Measurements from ENCODE around the gene KIF21A. TPM values are rescaled to one million over a fixed set of nuclear protein-coding genes. Genes with fewer than 3 reads are reported as not detected.
"Not testable (repeated sequence)": the region's sequence is repeated elsewhere in the genome, so short reads cannot be mapped to it uniquely, and the experiment has no call there.

KIF21A gene
- total RNA-seq, 5 donors from 2014 or later (not counting 1 experiment from before 2014, with no cell fraction given) = 9.9 to 19.6 (median 13.2) TPM

DNA sequence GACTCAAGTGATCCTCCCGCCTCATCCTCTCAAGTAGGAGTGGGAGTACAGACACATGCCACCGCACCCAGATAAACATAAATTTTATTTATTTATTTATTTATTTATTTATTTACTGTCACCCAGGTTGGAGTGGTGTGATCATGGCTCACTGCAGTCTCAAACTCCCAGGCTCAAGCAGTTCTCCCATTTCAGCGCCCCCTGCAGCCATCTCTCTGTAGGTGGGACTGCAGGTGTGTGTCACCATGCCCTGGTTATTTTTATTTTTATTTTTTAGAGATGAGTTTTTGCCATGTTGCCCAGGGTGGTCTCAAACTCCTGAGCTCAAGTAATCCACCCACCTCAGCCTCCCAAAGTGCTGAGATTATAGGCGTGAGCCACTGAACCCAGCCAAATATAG, 33.2 kb upstream of the KIF21A start:
- H3K27ac Mint-ChIP-seq = no peak overlapping the region
- H3K4me1 Mint-ChIP-seq = no peaks in the 10 kb centered on the region
- Histone ChIP-seq H3K4me1 (ENCODE audit: control insufficient read depth in 1 of 2, extremely low read depth in 1 of 2, insufficient read depth in 2 of 2, low read length in 2 of 2) (no peaks in the 10 kb centered on the region), H3K9me3 (no peaks in the 10 kb centered on the region), H3K36me3 (ENCODE audit: control insufficient read depth in 2 of 2, extremely low read depth in 1 of 2, insufficient read depth in 1 of 2, low read length in 1 of 2) (no peaks in the 10 kb centered on the region), H3K27me3 (replicated peaks in 1 of 2; ENCODE audit: control insufficient read depth in 2 of 2, extremely low read depth in 1 of 2, insufficient read depth in 2 of 2, low read length in 1 of 2) (peaks cover 0 to 3% of the 10 kb centered on the region in 2 experiments), H3K27ac (ENCODE audit: low read length) (no peak overlapping the region), H3K4me3 (ENCODE audit: control insufficient read depth in 1 of 2, extremely low read depth in 1 of 2, low read length in 1 of 2) (no peak overlapping the region)
- no peak for DNase-seq
- H3K4me3 Mint-ChIP-seq = no peak overlapping the region
- no peak for ATAC-seq (replicated peaks in 1 of 4)
- POLR2A ChIA-PET = no interaction called here
- peaks cover 0 to 3% of the 10 kb centered on the region in 2 donors for H3K27me3 Mint-ChIP-seq
- peaks cover 2 to 15% (median 4%) of the 10 kb centered on the region in 3 donors for H3K9me3 Mint-ChIP-seq
- CTCF ChIA-PET = no interaction called here
- H3K36me3 Mint-ChIP-seq = peaks cover 31% of the 10 kb centered on the region
- no CpG with 5 or more reads among the region's 4 CpGs for WGBS (ENCODE audit: insufficient coverage)

DNA sequence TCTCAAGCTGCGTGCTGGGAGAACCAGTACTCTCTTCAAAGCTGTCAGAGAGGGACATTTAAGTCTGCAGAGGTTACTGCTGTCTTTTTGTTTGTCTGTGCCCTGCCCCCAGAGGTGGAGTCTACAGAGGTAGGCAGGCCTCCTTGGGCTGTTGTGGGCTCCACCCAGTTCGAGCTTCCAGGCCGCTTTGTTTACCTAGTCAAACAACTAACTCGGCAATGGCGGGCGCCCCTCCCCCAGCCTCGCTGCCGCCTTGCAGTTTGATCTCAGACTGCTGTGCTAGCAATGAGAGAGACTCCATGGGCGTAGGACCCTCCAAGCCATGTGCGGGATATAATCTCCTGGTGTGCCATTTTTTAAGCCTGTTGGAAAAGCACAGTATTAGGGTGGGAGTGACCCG, 32.2 kb upstream of the KIF21A start:
- WGBS (ENCODE audit: insufficient coverage) = 89% methylated on average over 5 of the region's 11 CpGs
- not testable (repeated sequence) for DNase-seq, H3K4me3 Mint-ChIP-seq

DNA sequence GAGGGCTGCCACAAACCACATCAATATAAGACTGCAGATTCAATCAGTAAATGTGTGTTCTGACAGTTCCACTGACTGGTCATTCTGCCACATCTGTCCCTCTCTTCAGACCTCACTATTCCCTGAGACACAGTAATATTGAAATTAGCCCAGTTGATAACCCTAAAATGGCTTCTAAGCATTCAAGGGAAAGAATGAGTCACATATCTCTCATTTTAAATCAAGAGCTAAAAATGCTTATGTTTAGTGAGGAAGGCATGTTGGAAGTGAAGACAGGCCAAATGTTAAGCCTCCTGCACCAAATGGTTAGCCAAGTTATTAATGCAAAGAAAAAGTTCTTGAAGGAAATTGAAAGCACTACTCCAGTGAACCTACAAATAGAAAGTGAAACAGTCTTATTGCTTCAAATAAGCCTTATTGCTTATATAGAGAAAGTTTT, 24.5 kb upstream of the KIF21A start:
- CTCF ChIA-PET = no interaction called here
- POLR2A ChIA-PET = no interaction called here
- no peak overlapping the region for H3K4me3 ChIP-seq (ENCODE audit: control insufficient read depth in 1 of 2, extremely low read depth in 1 of 2, low read length in 1 of 2)
- H3K36me3 Mint-ChIP-seq = no peaks in the 10 kb centered on the region
- peaks cover 0 to 2% (median 0%) of the 10 kb centered on the region in 3 donors for H3K9me3 Mint-ChIP-seq
- no peaks in the 10 kb centered on the region for H3K36me3 ChIP-seq (ENCODE audit: control insufficient read depth in 2 of 2, extremely low read depth in 1 of 2, insufficient read depth in 1 of 2, low read length in 1 of 2)
- H3K9me3 ChIP-seq = no peaks in the 10 kb centered on the region
- DNase-seq (peak in 1 of 35 experiments; percentile 17), ATAC-seq (replicated peaks in 1 of 4) (peak; percentile 23 to 48 (median 40))
- peak overlapping the region; percentile 47 for H3K27ac ChIP-seq (ENCODE audit: low read length)
- peaks cover 0 to 13% of the 10 kb centered on the region in 2 experiments for H3K4me1 ChIP-seq (ENCODE audit: control insufficient read depth in 1 of 2, extremely low read depth in 1 of 2, insufficient read depth in 2 of 2, low read length in 2 of 2)
- H3K27me3 ChIP-seq (replicated peaks in 1 of 2; ENCODE audit: control insufficient read depth in 2 of 2, extremely low read depth in 1 of 2, insufficient read depth in 2 of 2, low read length in 1 of 2) = peaks cover 0 to 4% of the 10 kb centered on the region in 2 experiments
- H3K27me3 Mint-ChIP-seq = no peaks in the 10 kb centered on the region
- peak overlapping the region; percentile 53 to 65 (median 59) for H3K4me3 Mint-ChIP-seq
- peak overlapping the region; percentile 76 to 82 for H3K27ac Mint-ChIP-seq
- peaks cover 14 to 20% (median 17%) of the 10 kb centered on the region in 3 donors for H3K4me1 Mint-ChIP-seq

More for the DNA sequence above, 32.2 kb upstream of the KIF21A start:
- H3K27ac ChIP-seq (ENCODE audit: low read length); H3K27ac Mint-ChIP-seq; ATAC-seq (replicated peaks in 1 of 4); POLR2A ChIA-PET; H3K9me3 ChIP-seq; CTCF ChIA-PET; H3K4me1 Mint-ChIP-seq; H3K27me3 Mint-ChIP-seq; H3K4me3 ChIP-seq (ENCODE audit: control insufficient read depth in 1 of 2, extremely low read depth in 1 of 2, low read length in 1 of 2); H3K27me3 ChIP-seq (replicated peaks in 1 of 2; ENCODE audit: control insufficient read depth in 2 of 2, extremely low read depth in 1 of 2, insufficient read depth in 2 of 2, low read length in 1 of 2); H3K4me1 ChIP-seq (ENCODE audit: control insufficient read depth in 1 of 2, extremely low read depth in 1 of 2, insufficient read depth in 2 of 2, low read length in 2 of 2); H3K36me3 ChIP-seq (ENCODE audit: control insufficient read depth in 2 of 2, extremely low read depth in 1 of 2, insufficient read depth in 1 of 2, low read length in 1 of 2): not testable (repeated sequence)
- peaks cover 26% of the 10 kb centered on the region for H3K36me3 Mint-ChIP-seq
- H3K9me3 Mint-ChIP-seq = peaks cover 2 to 15% (median 4%) of the 10 kb centered on the region in 3 donors

DNA sequence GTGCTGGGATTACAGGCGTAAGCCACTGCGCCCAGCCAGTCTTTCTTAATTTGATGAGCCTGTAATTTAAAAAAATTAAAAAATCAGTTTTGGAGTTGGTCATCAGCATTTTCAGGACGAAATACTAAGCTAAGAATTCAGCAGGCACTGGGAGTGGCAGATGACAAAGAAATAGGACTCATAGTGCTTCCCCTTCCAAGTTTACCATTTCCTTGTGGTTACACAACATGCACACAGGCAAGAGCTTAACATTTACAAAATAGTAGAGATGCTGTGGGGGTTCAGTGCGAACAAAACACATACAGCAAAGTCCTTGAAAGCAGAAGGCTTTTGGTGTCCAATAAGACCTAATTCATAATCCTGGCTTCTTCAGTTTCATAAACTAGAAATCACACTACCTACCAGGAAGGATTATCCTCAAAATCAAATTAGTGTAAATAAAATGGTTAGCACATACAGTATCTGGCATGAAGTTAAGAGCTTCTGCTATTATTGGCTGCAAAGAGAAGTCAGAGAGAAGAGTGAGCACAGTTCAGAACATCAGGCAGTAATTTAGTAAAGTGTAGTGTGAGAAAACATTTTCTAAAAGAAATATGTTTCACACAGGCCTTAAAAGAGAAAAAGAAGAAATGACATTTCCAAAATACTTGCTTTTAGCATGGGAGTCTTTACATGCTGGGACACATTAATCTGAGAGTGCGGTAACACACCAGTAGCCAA, 22.2 kb upstream of the KIF21A start:
- Histone ChIP-seq H3K36me3 (ENCODE audit: control insufficient read depth in 2 of 2, extremely low read depth in 1 of 2, insufficient read depth in 1 of 2, low read length in 1 of 2) (no peaks in the 10 kb centered on the region), H3K27me3 (replicated peaks in 1 of 2; ENCODE audit: control insufficient read depth in 2 of 2, extremely low read depth in 1 of 2, insufficient read depth in 2 of 2, low read length in 1 of 2) (peaks cover 0 to 4% of the 10 kb centered on the region in 2 experiments), H3K27ac (ENCODE audit: low read length) (no peak overlapping the region), H3K4me3 (ENCODE audit: control insufficient read depth in 1 of 2, extremely low read depth in 1 of 2, low read length in 1 of 2) (no peak overlapping the region), H3K4me1 (ENCODE audit: control insufficient read depth in 1 of 2, extremely low read depth in 1 of 2, insufficient read depth in 2 of 2, low read length in 2 of 2) (peaks cover 0 to 13% of the 10 kb centered on the region in 2 experiments), H3K9me3 (no peaks in the 10 kb centered on the region)
- ChIA-PET POLR2A (no interaction called here), CTCF (no interaction called here)
- Mint-ChIP-seq H3K27me3 (no peaks in the 10 kb centered on the region), H3K4me3 (no peak overlapping the region), H3K36me3 (no peaks in the 10 kb centered on the region), H3K9me3 (peaks cover 0 to 3% (median 0%) of the 10 kb centered on the region in 3 donors), H3K27ac (peak overlapping the region in 1 of 2 donors; percentile 11), H3K4me1 (peaks cover 14 to 20% (median 17%) of the 10 kb centered on the region in 3 donors)
- DNase-seq (no peak), ATAC-seq (replicated peaks in 1 of 4) (no peak)
- 67% methylated on average over 1 of the region's 5 CpGs for WGBS (ENCODE audit: insufficient coverage)

DNA sequence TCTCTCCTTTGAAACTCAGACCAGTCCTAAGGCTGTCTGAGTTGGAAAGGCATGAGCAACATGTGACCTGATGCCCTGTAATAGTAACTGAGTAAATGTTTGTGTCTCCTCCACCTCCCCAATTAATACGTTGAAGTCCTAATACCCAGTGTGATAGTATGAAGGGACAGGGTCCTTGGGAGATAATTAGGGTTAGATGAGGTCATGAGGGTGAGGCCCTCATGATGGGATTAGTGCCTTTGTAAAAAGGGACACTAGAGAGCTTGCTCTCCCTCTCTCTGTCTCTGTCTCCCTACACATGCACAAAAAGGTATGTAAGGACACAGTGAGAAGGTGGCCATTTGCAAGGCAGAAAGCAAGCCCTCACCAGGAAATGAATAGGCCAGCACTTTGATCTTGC, 18.1 kb upstream of the KIF21A start:
- no peaks in the 10 kb centered on the region for H3K4me1 ChIP-seq (ENCODE audit: control insufficient read depth in 1 of 2, extremely low read depth in 1 of 2, insufficient read depth in 2 of 2, low read length in 2 of 2)
- peaks cover 0 to 3% (median 0%) of the 10 kb centered on the region in 3 donors for H3K9me3 Mint-ChIP-seq
- H3K27me3 Mint-ChIP-seq = no peaks in the 10 kb centered on the region
- WGBS (ENCODE audit: insufficient coverage) = no CpG with 5 or more reads among the region's 1 CpG
- no peak for ATAC-seq (replicated peaks in 1 of 4)
- POLR2A ChIA-PET = no interaction called here
- no peaks in the 10 kb centered on the region for H3K36me3 ChIP-seq (ENCODE audit: control insufficient read depth in 2 of 2, extremely low read depth in 1 of 2, insufficient read depth in 1 of 2, low read length in 1 of 2)
- no peaks in the 10 kb centered on the region for H3K9me3 ChIP-seq
- H3K4me3 ChIP-seq (ENCODE audit: control insufficient read depth in 1 of 2, extremely low read depth in 1 of 2, low read length in 1 of 2) = no peak overlapping the region
- CTCF ChIA-PET = no interaction called here
- H3K36me3 Mint-ChIP-seq = peaks cover 3% of the 10 kb centered on the region
- H3K27ac Mint-ChIP-seq = no peak overlapping the region
- no peak overlapping the region for H3K27ac ChIP-seq (ENCODE audit: low read length)
- H3K27me3 ChIP-seq (replicated peaks in 1 of 2; ENCODE audit: control insufficient read depth in 2 of 2, extremely low read depth in 1 of 2, insufficient read depth in 2 of 2, low read length in 1 of 2) = no peaks in the 10 kb centered on the region
- no peaks in the 10 kb centered on the region for H3K4me1 Mint-ChIP-seq
- no peak overlapping the region for H3K4me3 Mint-ChIP-seq
- no peak for DNase-seq

DNA sequence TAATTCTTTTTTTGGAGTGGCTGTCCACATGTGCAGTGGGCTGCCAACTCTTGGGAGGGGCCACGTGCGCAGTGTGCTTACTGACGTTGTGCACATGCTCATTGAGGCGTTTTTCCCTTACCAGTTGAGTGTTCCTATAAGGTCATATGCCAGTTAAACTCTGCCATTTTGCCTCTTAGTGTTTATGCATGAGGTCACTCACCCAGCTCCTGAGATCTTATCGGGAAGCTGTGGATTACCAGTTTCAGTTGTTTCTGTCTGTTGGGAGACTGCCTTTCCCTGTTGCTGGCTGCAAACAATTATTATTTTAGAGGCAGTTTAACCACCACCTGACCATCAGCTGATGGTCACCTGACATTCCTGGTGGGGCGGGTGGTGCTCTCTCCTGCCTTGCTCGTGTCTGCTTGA, 16.1 kb upstream of the KIF21A start:
- H3K27me3 Mint-ChIP-seq = no peaks in the 10 kb centered on the region
- WGBS (ENCODE audit: insufficient coverage) = 90% methylated on average over 4 of the region's 7 CpGs
- H3K27ac ChIP-seq (ENCODE audit: low read length) = no peak overlapping the region
- DNase-seq (no peak), ATAC-seq (replicated peaks in 1 of 4) (no peak)
- H3K36me3 Mint-ChIP-seq = peaks cover 3% of the 10 kb centered on the region
- ChIA-PET CTCF (no interaction called here), POLR2A (no interaction called here)
- H3K4me1 ChIP-seq (ENCODE audit: control insufficient read depth in 1 of 2, extremely low read depth in 1 of 2, insufficient read depth in 2 of 2, low read length in 2 of 2) = no peaks in the 10 kb centered on the region
- no peak overlapping the region for H3K4me3 ChIP-seq (ENCODE audit: control insufficient read depth in 1 of 2, extremely low read depth in 1 of 2, low read length in 1 of 2)
- no peak overlapping the region for H3K4me3 Mint-ChIP-seq
- H3K4me1 Mint-ChIP-seq = no peaks in the 10 kb centered on the region
- no peaks in the 10 kb centered on the region for H3K36me3 ChIP-seq (ENCODE audit: control insufficient read depth in 2 of 2, extremely low read depth in 1 of 2, insufficient read depth in 1 of 2, low read length in 1 of 2)
- H3K9me3 ChIP-seq = no peaks in the 10 kb centered on the region
- H3K27me3 ChIP-seq (replicated peaks in 1 of 2; ENCODE audit: control insufficient read depth in 2 of 2, extremely low read depth in 1 of 2, insufficient read depth in 2 of 2, low read length in 1 of 2) = no peaks in the 10 kb centered on the region
- no peak overlapping the region for H3K27ac Mint-ChIP-seq
- peaks cover 0 to 3% (median 0%) of the 10 kb centered on the region in 3 donors for H3K9me3 Mint-ChIP-seq
